Brain microvascular endothelial cell (primary cell): Measurements from ENCODE around the gene FNBP1.

Experiments
- DNase-seq: peaks from one replicate; pipeline ENCODE4 v3.0.0-alpha.2; 2020
- H3K27ac ChIP-seq: fragments of 250-450 bp; sonication (Bioruptor Pico); 2 replicates; pipeline ENCODE4 v1.5.1; 2020; ENCODE audit warnings: mild to moderate bottlenecking, moderate library complexity
- H3K27me3 ChIP-seq: fragments of 250-450 bp; sonication (Bioruptor Pico); replicated peaks from 2 replicates; pipeline ENCODE4 v1.5.1; 2020; ENCODE audit warnings: mild to moderate bottlenecking
- H3K36me3 ChIP-seq: fragments of 250-450 bp; sonication (Bioruptor Pico); replicated peaks from 2 replicates; pipeline ENCODE4 v1.5.1; 2020; ENCODE audit warnings: mild to moderate bottlenecking
- H3K4me3 ChIP-seq: 2 replicates; pipeline ENCODE4 v1.5.1; 2011; ENCODE audit warnings: low read depth, mild to moderate bottlenecking, control low read depth, low read length, moderate library complexity
- CTCF ChIP-seq: IDR thresholded peaks from 2 replicates; pipeline ENCODE4 v1.5.1; 2011; ENCODE audit warnings: low read depth, mild to moderate bottlenecking, moderate library complexity, low read length, control low read depth, inconsistent platforms; ENCODE audit errors: missing control alignments
- in situ Hi-C: cut with HindIII; loops from 2 replicates; pipeline ENCODE4 v1.10.0; 2017; ENCODE audit warnings: low sequenced_read_pairs, low pct_ligation_motif_present

The FNBP1 gene

GRCh38 chr9:129848712-129849441 is 194.1 kb downstream of the FNBP1 start:
- no peaks in the 10 kb centered on the region for H3K27me3 ChIP-seq
- no peak overlapping the region for H3K4me3 ChIP-seq
- DNase-seq: no peak
- in situ Hi-C loops: no loop called here
- TF ChIP-seq CTCF: no peak
- peaks cover 17% of the 10 kb centered on the region for H3K36me3 ChIP-seq
- H3K27ac ChIP-seq: no peak overlapping the region

DNA sequence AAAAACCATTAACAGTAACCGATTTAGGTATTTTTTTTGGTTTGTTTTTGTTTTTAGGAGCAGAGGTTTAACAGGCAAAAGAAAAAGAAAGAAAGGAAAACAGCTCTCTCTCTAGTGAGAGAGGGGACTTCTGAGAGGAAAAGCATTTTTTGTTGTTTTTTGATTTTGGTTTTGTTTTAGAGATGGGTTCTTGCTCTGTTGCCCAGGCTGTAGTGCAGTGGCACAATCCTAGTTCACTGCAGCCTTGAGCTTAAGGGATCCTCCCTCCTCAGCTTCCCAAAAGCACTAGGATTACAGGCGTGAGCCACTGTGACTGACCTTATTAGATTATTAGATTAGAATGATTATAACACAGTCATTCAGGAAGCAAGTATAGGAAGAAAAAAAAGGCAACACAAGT is 197.6 kb downstream of the FNBP1 start:
- H3K4me3 ChIP-seq: no peak overlapping the region
- in situ Hi-C loops: no loop called here
- DNase-seq: no peak
- peaks cover 3% of the 10 kb centered on the region for H3K36me3 ChIP-seq
- no peaks in the 10 kb centered on the region for H3K27me3 ChIP-seq
- no peak overlapping the region for H3K27ac ChIP-seq
- no peak for TF ChIP-seq CTCF

DNA sequence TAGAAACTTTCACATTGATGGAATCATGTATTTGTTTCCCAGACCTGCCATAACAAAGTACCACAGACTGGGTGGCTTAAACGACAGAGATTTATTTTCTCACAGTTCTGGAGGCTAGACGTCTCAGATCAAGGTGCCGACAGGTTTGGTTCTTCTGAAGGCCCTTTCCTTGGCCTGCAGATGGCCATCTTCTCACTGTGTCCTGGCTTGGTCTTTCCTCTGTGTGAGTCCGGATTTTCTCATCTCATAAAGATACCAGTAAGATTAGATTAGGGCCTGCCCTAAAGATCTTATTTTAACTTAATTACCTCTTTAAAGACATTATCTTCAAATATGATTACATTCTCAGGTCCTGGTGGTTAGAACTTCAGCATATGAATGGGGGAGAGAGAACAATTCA is 201.9 kb downstream of the FNBP1 start:
- no peak for DNase-seq
- in situ Hi-C loops: no loop called here
- Histone ChIP-seq H3K27ac (no peak overlapping the region), H3K27me3 (no peaks in the 10 kb centered on the region), H3K4me3 (no peak overlapping the region), H3K36me3 (no peaks in the 10 kb centered on the region)
- TF ChIP-seq CTCF: no peak

DNA sequence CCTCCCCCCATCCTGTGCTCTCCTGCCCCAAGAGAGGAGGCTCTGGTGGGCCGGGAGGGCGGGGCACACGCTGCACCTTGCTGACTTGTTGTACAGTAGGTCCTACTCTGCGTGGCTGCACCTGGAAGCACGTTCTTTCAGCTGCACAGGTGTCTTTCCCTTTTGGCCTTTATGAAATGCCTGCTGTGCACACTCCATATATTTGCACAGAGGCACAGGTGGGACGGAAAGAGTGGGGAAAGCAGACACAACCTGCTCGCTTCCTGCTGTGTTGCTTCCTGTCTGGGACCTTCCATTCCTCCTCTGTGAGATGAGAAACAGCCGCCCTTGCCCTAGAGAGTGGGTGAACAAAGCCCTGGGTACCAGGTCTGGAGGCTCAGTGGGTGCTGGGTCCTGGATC is 203.0 kb downstream of the FNBP1 start:
- no peak overlapping the region for H3K27ac ChIP-seq
- no peaks in the 10 kb centered on the region for H3K27me3 ChIP-seq
- no peak for TF ChIP-seq CTCF
- DNase-seq: no peak
- H3K36me3 ChIP-seq: no peaks in the 10 kb centered on the region
- in situ Hi-C loops: no loop called here
- no peak overlapping the region for H3K4me3 ChIP-seq

GRCh38 chr9:129839324-129840023 is 203.5 kb downstream of the FNBP1 start:
- H3K27me3 ChIP-seq: no peaks in the 10 kb centered on the region
- no peak overlapping the region for H3K4me3 ChIP-seq
- in situ Hi-C loops: no loop called here
- peak overlapping the region; percentile 23 for H3K27ac ChIP-seq
- DNase-seq: no peak
- no peak for TF ChIP-seq CTCF
- H3K36me3 ChIP-seq: no peaks in the 10 kb centered on the region
